GM06990 (cell line): ENCODE measurements around the gene CEP72.
"Not testable (repeated sequence)": the region's sequence is repeated elsewhere in the genome, so short reads cannot be mapped to it uniquely, and the experiment has no call there.

Experiments
- DNase-seq: peaks from one replicate; pipeline ENCODE4 v3.0.0-alpha.2; 2011; ENCODE audit not compliant: insufficient read length; ENCODE audit errors: extremely low read depth
- H3K27me3 ChIP-seq: replicated peaks from 2 replicates; pipeline ENCODE4 v1.6.0; 2011; ENCODE audit warnings: low read length; ENCODE audit not compliant: control insufficient read depth, insufficient read depth
- H3K36me3 ChIP-seq: 2 replicates; pipeline ENCODE4 v1.5.1; 2011; ENCODE audit warnings: low read length; ENCODE audit not compliant: control insufficient read depth, insufficient read depth
- H3K4me3 ChIP-seq: replicated peaks from 2 replicates; pipeline ENCODE4 v1.5.1; 2011; ENCODE audit warnings: low read depth, mild to moderate bottlenecking, control low read depth, low read length

The CEP72 gene

DNA sequence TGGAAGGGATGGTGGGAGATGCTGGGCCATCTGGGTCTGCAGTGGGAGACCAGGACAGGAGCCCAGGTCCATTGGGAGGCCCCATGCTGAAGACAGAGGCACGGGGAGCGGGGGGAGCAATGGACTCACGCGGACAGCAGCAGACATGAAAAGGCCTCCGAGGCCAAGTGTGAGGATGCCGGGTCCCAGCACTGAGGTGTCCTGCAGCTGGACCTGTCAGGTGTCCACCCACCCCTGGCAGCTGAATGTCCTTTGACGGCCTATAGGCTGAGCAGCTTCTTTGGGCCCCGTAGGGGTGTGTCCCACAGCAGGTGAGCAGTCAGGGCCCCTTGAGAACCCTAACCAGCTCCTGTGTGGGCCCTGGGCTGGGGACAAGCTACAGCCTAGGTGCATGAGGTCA, 84.1 kb downstream of the CEP72 start:
- DNase-seq, result not testable (repeated sequence)

DNA sequence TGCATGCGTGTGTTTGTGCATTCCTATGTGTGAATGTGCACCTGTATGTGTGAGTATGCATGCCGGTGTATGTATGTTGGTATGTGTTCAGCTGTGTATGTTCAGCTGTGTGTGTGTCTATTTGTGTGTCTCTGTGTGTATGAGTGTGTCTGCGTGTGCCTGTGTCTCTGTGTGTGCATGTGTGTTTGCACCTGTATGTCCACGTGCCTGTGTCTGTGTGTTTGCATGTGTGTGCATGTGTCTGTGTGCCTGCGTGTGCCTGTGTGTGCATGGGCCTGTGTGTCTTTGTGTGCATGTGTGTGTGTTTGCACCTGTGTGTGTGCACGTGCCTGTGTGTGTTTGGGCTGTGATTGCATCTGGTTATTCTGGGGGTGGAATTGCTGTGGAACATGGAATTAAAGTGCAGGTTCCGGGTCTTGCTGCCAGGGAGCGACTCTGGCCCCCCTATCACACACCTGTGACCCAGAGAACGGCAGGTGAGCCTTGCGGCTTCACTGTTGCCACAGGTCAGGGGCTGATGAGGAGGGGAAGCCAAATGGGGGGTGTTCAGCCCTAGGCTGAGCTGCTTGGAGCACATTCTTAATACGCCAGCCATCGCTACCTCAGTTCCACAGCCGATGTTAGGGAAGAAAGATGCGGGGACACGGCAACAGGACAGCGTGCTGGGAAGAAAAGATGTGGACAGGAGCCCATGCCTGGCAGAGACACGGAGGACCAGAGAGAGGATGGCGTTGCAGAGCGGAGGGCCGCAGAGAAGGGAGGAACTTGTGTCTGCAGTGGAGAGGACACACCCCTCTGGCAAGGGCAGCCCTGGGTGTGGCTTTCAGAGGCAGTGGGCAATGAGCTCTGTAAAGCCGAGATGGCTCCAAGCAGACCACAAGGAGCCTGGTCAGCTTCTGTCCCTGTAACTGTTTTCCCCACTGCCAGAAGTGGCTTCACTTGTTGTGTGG, 84.9 kb downstream of the CEP72 start:
- DNase-seq, H3K4me3 ChIP-seq, H3K36me3 ChIP-seq, H3K27me3 ChIP-seq: not testable (repeated sequence)

More for the DNA sequence above, 84.1 kb downstream of the CEP72 start:
- H3K27me3 ChIP-seq, H3K36me3 ChIP-seq, H3K4me3 ChIP-seq: not testable (repeated sequence)
